ENCODE data around the gene UPF3A.
"Not testable (repeated sequence)": the region's sequence is repeated elsewhere in the genome, so short reads cannot be mapped to it uniquely, and the experiment has no call there.

The UPF3A gene

GRCh38 chr13:114309806-114310410, 28.5 kb downstream of the UPF3A start:
- DNase-seq: no peak

- no peak for DNase-seq
Measured at GRCh38 chr13:114310956-114311355, 29.6 kb downstream of the UPF3A start.

- no peak for DNase-seq
Measured at GRCh38 chr13:114311387-114311786, 30.0 kb downstream of the UPF3A start.

- no peak for DNase-seq
Measured at GRCh38 chr13:114311908-114312307, 30.5 kb downstream of the UPF3A start.

GRCh38 chr13:114313061-114313860, 31.9 kb downstream of the UPF3A start:
- peak; percentile 51 for DNase-seq

- peak; percentile 95 for DNase-seq
Measured at GRCh38 chr13:114314074-114314912, 32.9 kb downstream of the UPF3A start, which contains the start of gene CHAMP1. TSS of gene CHAMP1 (plus strand) at chr13:114314503. CDS start at chr13:114323843, 9,340 bp downstream.

GRCh38 chr13:114315074-114315785, 33.8 kb downstream of the UPF3A start:
- DNase-seq: no peak

GRCh38 chr13:114318624-114319023, 37.2 kb downstream of the UPF3A start:
- DNase-seq: no peak

GRCh38 chr13:114319441-114319913, 38.1 kb downstream of the UPF3A start:
- DNase-seq: no peak

- DNase-seq: no peak
Measured at GRCh38 chr13:114320065-114320464, 38.7 kb downstream of the UPF3A start.

- no peak for DNase-seq
Measured at GRCh38 chr13:114321256-114321655, 39.9 kb downstream of the UPF3A start.

GRCh38 chr13:114323349-114323748, 41.9 kb downstream of the UPF3A start:
- DNase-seq: no peak

GRCh38 chr13:114324334-114324733, 42.9 kb downstream of the UPF3A start:
- no peak for DNase-seq

GRCh38 chr13:114325729-114326128, 44.3 kb downstream of the UPF3A start:
- DNase-seq: no peak

GRCh38 chr13:114328034-114328433, 46.6 kb downstream of the UPF3A start:
- no peak for DNase-seq

- no peak for DNase-seq
Measured at GRCh38 chr13:114328595-114328994, 47.2 kb downstream of the UPF3A start.

GRCh38 chr13:114330086-114330485, 48.7 kb downstream of the UPF3A start:
- DNase-seq: no peak

GRCh38 chr13:114333881-114334280, 52.5 kb downstream of the UPF3A start:
- not testable (repeated sequence) for DNase-seq

- no peak for DNase-seq
Measured at GRCh38 chr13:114334305-114335053, 53.1 kb downstream of the UPF3A start.

GRCh38 chr13:114336457-114336856, 55.1 kb downstream of the UPF3A start:
- not testable (repeated sequence) for DNase-seq

GRCh38 chr13:114338959-114339358, 57.6 kb downstream of the UPF3A start:
- DNase-seq: no peak

Data from activated CD4-positive, CD25-positive, alpha-beta regulatory T cell treated with anti-CD3 and anti-CD28 coated beads, Interleukin-2, amount 50 U/mL, for 72 hours (primary cell).